Measurements from ENCODE around the gene LRRC3.

DNA sequence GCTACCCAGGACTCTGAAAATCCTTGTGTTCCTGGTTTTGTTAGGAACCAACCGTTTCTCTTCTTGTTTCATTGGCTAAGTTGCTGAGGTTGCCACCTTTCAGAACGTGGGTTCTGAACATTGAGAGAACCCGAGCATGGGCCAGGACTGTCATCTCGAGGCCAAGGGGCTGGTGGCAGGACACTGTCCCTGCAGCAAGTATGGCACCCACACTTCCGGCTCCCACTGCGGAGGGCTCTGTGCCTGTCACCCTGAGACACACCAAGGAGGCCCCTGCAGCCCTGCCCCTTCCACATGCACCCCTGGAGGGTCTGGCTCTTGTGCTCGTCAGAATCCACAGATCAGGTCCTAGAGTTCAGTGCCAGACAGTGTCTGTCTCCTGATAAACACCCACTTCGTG, 39.1 kb upstream of the LRRC3 start:
- TF ChIP-seq, protein P1, sequence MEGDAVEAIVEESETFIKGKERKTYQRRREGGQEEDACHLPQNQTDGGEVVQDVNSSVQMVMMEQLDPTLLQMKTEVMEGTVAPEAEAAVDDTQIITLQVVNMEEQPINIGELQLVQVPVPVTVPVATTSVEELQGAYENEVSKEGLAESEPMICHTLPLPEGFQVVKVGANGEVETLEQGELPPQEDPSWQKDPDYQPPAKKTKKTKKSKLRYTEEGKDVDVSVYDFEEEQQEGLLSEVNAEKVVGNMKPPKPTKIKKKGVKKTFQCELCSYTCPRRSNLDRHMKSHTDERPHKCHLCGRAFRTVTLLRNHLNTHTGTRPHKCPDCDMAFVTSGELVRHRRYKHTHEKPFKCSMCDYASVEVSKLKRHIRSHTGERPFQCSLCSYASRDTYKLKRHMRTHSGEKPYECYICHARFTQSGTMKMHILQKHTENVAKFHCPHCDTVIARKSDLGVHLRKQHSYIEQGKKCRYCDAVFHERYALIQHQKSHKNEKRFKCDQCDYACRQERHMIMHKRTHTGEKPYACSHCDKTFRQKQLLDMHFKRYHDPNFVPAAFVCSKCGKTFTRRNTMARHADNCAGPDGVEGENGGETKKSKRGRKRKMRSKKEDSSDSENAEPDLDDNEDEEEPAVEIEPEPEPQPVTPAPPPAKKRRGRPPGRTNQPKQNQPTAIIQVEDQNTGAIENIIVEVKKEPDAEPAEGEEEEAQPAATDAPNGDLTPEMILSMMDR (IDR thresholded peaks at IDR 0.05): no peak
- TF ChIP-seq POLR2A (IDR thresholded peaks at IDR 0.05): no peak

Measured in esophagus squamous epithelium (tissue), 4 donors.